GM06990 (cell line): Measurements from ENCODE around the gene ZNF546.
"Not testable (repeated sequence)": the region's sequence is repeated elsewhere in the genome, so short reads cannot be mapped to it uniquely, and the experiment has no call there.

Experiments used
- DNase-seq: peaks from one replicate; pipeline ENCODE4 v3.0.0-alpha.2; 2011; ENCODE audit not compliant: insufficient read length; ENCODE audit errors: extremely low read depth
- H3K27me3 ChIP-seq: replicated peaks from 2 replicates; pipeline ENCODE4 v1.6.0; 2011; ENCODE audit warnings: low read length; ENCODE audit not compliant: control insufficient read depth, insufficient read depth
- H3K36me3 ChIP-seq: 2 replicates; pipeline ENCODE4 v1.5.1; 2011; ENCODE audit warnings: low read length; ENCODE audit not compliant: control insufficient read depth, insufficient read depth
- H3K4me3 ChIP-seq: replicated peaks from 2 replicates; pipeline ENCODE4 v1.5.1; 2011; ENCODE audit warnings: low read depth, mild to moderate bottlenecking, control low read depth, low read length
- CTCF ChIP-seq: IDR thresholded peaks from 2 replicates; pipeline ENCODE4 v1.5.1; 2011; ENCODE audit warnings: low read length, control low read depth, mild to moderate bottlenecking, inconsistent platforms; ENCODE audit not compliant: insufficient read depth, poor library complexity, severe bottlenecking

Gene ZNF546

GRCh38 chr19:40026597-40026970 is 29.7 kb downstream of the ZNF546 start:
- H3K27me3 ChIP-seq = no peaks in the 10 kb centered on the region
- TF ChIP-seq CTCF = no peak
- H3K4me3 ChIP-seq = no peak overlapping the region
- H3K36me3 ChIP-seq = no peaks in the 10 kb centered on the region
- no peak for DNase-seq

GRCh38 chr19:40033989-40034560 is 37.2 kb downstream of the ZNF546 start:
- Histone ChIP-seq H3K36me3 (no peaks in the 10 kb centered on the region), H3K4me3 (no peak overlapping the region), H3K27me3 (no peaks in the 10 kb centered on the region)
- no peak for DNase-seq
- no peak for TF ChIP-seq CTCF

DNA sequence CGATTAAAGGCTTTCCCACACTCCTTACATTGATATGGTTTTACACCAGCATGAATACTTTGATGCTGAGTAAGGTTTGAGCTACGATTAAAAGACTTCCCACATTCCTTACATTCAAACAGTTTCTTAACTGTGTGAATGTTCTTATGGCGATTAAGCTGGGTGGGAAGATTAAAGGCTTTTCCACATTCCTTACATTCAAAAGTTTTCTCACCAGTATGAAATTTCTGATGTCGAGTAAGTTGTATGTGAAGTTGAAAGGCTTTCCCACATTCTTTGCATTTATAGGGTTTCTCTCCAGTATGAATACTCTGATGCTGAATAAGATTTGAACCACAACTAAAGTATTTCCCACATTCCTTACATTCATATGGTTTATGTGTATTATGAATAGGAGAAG is 39.1 kb downstream of the ZNF546 start:
- no peak for TF ChIP-seq CTCF
- no peaks in the 10 kb centered on the region for H3K27me3 ChIP-seq
- no peaks in the 10 kb centered on the region for H3K36me3 ChIP-seq
- H3K4me3 ChIP-seq = no peak overlapping the region
- no peak for DNase-seq

GRCh38 chr19:40038047-40038446 is 41.2 kb downstream of the ZNF546 start:
- H3K4me3 ChIP-seq, H3K27me3 ChIP-seq, H3K36me3 ChIP-seq, DNase-seq: not testable (repeated sequence)

DNA sequence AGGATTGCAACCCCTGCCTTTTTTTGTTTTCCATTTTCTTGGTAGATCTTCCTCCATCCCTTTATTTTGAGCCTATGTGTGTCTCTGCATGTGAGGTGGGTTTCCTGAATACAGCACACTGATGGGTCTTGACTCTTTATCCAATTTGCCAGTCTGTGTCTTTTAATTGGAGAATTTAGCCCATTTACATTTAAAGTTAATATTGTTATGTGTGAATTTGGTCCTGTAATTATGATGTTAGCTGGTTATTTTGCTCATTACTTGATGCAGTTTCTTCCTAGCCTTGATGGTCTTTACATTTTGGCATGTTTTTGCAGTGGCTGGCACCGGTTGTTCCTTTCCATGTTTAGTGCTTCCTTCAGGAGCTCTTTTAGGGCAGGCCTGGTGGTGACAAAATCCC is 44.9 kb downstream of the ZNF546 start:
- not testable (repeated sequence) for H3K36me3 ChIP-seq, H3K27me3 ChIP-seq, DNase-seq, H3K4me3 ChIP-seq

DNA sequence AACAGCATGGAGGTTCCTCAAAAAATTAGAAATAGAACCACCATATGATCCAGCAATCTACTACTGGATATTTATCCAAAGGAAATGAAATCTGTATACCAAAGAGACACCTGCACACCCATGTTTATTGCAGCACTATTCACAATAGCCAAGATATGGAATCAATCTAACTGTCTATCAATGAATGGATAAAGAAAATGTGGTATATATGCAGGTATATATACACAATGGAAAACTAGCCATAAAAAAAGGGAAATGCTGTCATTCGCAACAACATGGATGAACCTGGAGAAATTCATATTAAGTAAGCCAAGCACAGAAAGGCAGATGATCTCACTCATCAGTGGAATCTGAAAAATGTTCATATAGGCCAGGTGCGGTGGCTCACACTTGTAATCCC is 56.6 kb downstream of the ZNF546 start:
- no peaks in the 10 kb centered on the region for H3K27me3 ChIP-seq
- no peak for DNase-seq
- H3K4me3 ChIP-seq = no peak overlapping the region
- peaks cover 4% of the 10 kb centered on the region; the same call in 1 of the 2 replicates for H3K36me3 ChIP-seq
- no peak for TF ChIP-seq CTCF

- no peak for TF ChIP-seq CTCF
- H3K4me3 ChIP-seq = peak overlapping the region; percentile 34; the same call in 1 of the 2 replicates
- H3K36me3 ChIP-seq = no peaks in the 10 kb centered on the region; the same call in 1 of the 2 replicates
- no peak for DNase-seq
- no peaks in the 10 kb centered on the region for H3K27me3 ChIP-seq
Observed at GRCh38 chr19:40054632-40055031, 57.8 kb downstream of the ZNF546 start.
